B cell (primary cell): ENCODE data around the gene SLC7A9. TPM values are rescaled to one million over a fixed set of nuclear protein-coding genes. Genes with fewer than 3 reads are reported as not detected.

ENCODE experiments used
- ATAC-seq: fragments of 200-7000 bp; cut with Tn5 transposase; one replicate; pipeline ENCODE4 v1.10.0; 2021; ENCODE audit warnings: low read depth, mild to moderate bottlenecking, moderate number of reproducible peaks, moderate library complexity
- CTCF ChIA-PET: fragments of 350-600 bp; sonication (Branson Sonifier 250); formaldehyde crosslinking; loops from one replicate; lab custom pipeline; 2021; ENCODE audit warnings: antibody characterized with exemption, inconsistent platforms; lab: Charles Lee
- POLR2A ChIA-PET: fragments of 350-600 bp; sonication (Branson Sonifier 250); formaldehyde crosslinking; loops from one replicate; lab custom pipeline; 2021; ENCODE audit warnings: antibody characterized with exemption; lab: Charles Lee
- DNase-seq: peaks from one replicate; pipeline ENCODE4 v3.0.0; 2013
- H2AFZ ChIP-seq: 2 replicates; pipeline ENCODE4 v1.6.1; 2012; ENCODE audit warnings: mild to moderate bottlenecking, low read depth, low read length; ENCODE audit not compliant: insufficient read depth, poor library complexity, severe bottlenecking
- H3K27ac ChIP-seq, 2 donors: 1 replicate in 1 of 2; 2 replicates in 1 of 2; pipeline ENCODE4 v1.5.1; 2012 to 2013; ENCODE audit warnings: low read length in 2 of 2, mild to moderate bottlenecking in 2 of 2, moderate library complexity in 1 of 2
- H3K27me3 ChIP-seq, 4 experiments: fragments of 200-600 bp in 1 of 4; sonication (generic) in 1 of 4; replicated peaks in 1 of 4; 1 replicate in 2 of 4; 2 replicates in 2 of 4; pipeline versions ENCODE4 v1.6.1 to v1.7.0; 2013 to 2016; ENCODE audit warnings: low read length in 3 of 4, mild to moderate bottlenecking in 2 of 4, mixed read lengths in 1 of 4, moderate library complexity in 1 of 4; ENCODE audit not compliant: insufficient read depth in 4 of 4, control insufficient read depth in 3 of 4; ENCODE audit errors: control extremely low read depth in 1 of 4
- H3K36me3 ChIP-seq, 2 experiments: replicated peaks in 1 of 2; 1 replicate in 1 of 2; 2 replicates in 1 of 2; pipeline versions ENCODE4 v1.6.1 to v1.7.1; 2013; ENCODE audit warnings: low read length in 1 of 2; ENCODE audit not compliant: insufficient read depth in 2 of 2, control insufficient read depth in 1 of 2; ENCODE audit errors: control extremely low read depth in 1 of 2, extremely low read depth in 1 of 2
- H3K4me1 ChIP-seq, 2 donors: fragments of 200-600 bp in 1 of 2; sonication (generic) in 1 of 2; 1 replicate in 1 of 2; 2 replicates in 1 of 2; pipeline versions ENCODE4 v1.5.1 to v1.6.1; 2013 to 2017; ENCODE audit warnings: low read length in 2 of 2; ENCODE audit not compliant: control insufficient read depth in 2 of 2, insufficient read depth in 2 of 2
- H3K4me2 ChIP-seq: replicated peaks from 2 replicates; pipeline ENCODE3; 2012; ENCODE audit warnings: mild to moderate bottlenecking, low read depth, low read length; ENCODE audit not compliant: poor library complexity, severe bottlenecking
- H3K4me3 ChIP-seq, 5 experiments: fragments of 200-600 bp in 1 of 5; sonication (generic) in 1 of 5; 1 replicate in 3 of 5; 2 replicates in 2 of 5; pipeline versions ENCODE4 v1.5.1 to v1.7.0; 2011 to 2016; ENCODE audit warnings: low read length in 4 of 5, mild to moderate bottlenecking in 4 of 5, low read depth in 2 of 5, control low read depth in 1 of 5, moderate library complexity in 1 of 5; ENCODE audit not compliant: insufficient read depth in 1 of 5; ENCODE audit errors: control extremely low read depth in 1 of 5, extremely low read depth in 1 of 5
- H3K79me2 ChIP-seq: fragments of 200-600 bp; sonication (generic); one replicate; pipeline ENCODE4 v1.6.0; 2016; ENCODE audit warnings: low read length; ENCODE audit not compliant: control insufficient read depth, insufficient read depth
- H3K9ac ChIP-seq: fragments of 200-600 bp; sonication (generic); 2 replicates; pipeline ENCODE4 v1.6.1; 2017; ENCODE audit warnings: mild to moderate bottlenecking, low read length, moderate library complexity
- H3K9me3 ChIP-seq, 3 donors: one replicate each; pipeline versions ENCODE4 v1.6.1 to v1.7.1; 2013; ENCODE audit warnings: low read length in 2 of 3; ENCODE audit not compliant: control insufficient read depth in 2 of 3, insufficient read depth in 1 of 3; ENCODE audit errors: control extremely low read depth in 1 of 3
- H4K20me1 ChIP-seq: 2 replicates; pipeline ENCODE4 v1.6.0; 2012; ENCODE audit warnings: mild to moderate bottlenecking, low read length; ENCODE audit not compliant: insufficient read depth, control insufficient read depth, poor library complexity, severe bottlenecking
- H3K27ac Mint-ChIP-seq: one replicate; pipeline ENCODE4 v1.8.0; 2021; ENCODE audit warnings: mixed read lengths
- H3K27me3 Mint-ChIP-seq: one replicate; pipeline ENCODE4 v1.8.0; 2021; ENCODE audit warnings: mixed read lengths
- H3K4me1 Mint-ChIP-seq: one replicate; pipeline ENCODE4 v1.8.0; 2021; ENCODE audit warnings: mixed read lengths
- H3K4me3 Mint-ChIP-seq: one replicate; pipeline ENCODE4 v1.8.0; 2021; ENCODE audit warnings: mixed read lengths
- H3K9me3 Mint-ChIP-seq: one replicate; pipeline ENCODE4 v1.8.0; 2022; ENCODE audit warnings: mixed read lengths; ENCODE audit not compliant: insufficient read depth
- EZH2 ChIP-seq: IDR thresholded peaks from 2 replicates; pipeline ENCODE4 v1.6.1; 2012; ENCODE audit warnings: borderline replicate concordance, low read depth, mild to moderate bottlenecking, moderate library complexity, low read length; ENCODE audit not compliant: insufficient read depth, poor library complexity, severe bottlenecking
- WGBS: methylation state at CpG from one replicate; pipeline ENCODE4 v1.1.5; 2013; ENCODE audit warnings: missing lambda C conversion rate; ENCODE audit not compliant: insufficient coverage; 5-methylcytosine and 5-hydroxymethylcytosine counted together
- intact Hi-C: fragments of 100-400 bp; cut with micrococcal nuclease; formaldehyde crosslinking; loops from one replicate; pipeline ENCODE4 v1.10.0; 2022
- polyA plus RNA-seq: library from polyadenylated mRNA; depleted of rRNA; stranded (reverse); fragments of >200 nt; gene quantifications from 2 replicates; pipeline ENCODE4 v1.2.3, GENCODE V29; 2012
- total RNA-seq, 2 donors: library from RNA; stranded (reverse); fragments of 120-200 nt in 1 of 2; gene quantifications; 1 replicate in 1 of 2; 2 replicates in 1 of 2; pipeline versions ENCODE4 v1.2.3 to v1.2.4, GENCODE V29; 2013 to 2022
- TF ChIP-seq, protein P1 (sequence below): fragments of 200-600 bp; IDR thresholded peaks from one replicate; pipeline ENCODE4 v1.8.0; 2022; ENCODE audit warnings: antibody characterized with exemption, mild to moderate bottlenecking

SLC7A9 gene
- total and polyA plus RNA-seq, 2 donors (not counting 1 experiment from before 2014, with no cell fraction given) = 0.19 to 0.62 TPM

DNA sequence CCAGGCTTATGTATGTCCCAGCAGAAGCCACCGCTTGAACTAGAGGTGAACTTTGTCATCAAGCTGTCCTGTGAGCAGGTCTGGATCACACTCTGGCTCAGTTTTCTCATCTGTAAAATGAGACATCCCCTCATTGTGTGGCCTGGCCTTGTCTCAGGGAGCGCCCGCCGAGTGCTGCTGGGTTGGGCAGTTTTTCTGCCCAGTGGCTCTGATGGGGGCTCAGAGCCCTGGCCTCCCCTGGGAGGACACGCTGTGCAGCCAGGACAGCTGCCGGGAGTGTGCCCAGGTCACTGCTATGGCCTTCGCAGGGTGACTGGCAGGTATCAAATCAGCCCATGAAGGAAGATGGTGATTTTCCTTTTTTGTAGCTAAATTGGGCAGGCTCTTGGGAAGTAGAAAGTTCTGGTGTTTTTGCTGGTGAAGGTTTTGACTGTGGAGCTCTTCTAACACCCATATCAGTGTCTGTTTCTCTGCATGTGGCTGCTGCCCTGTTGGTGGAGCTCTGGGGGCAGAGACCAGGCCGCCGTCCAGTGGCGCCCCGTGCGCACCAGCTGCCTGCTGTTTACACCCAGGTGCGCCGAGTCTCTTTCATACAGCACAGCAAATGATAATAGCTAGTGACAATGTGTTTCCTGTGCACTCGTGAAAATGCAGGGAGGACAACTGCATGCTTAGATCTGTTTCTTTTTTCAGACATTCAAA is 40.8 kb downstream of the SLC7A9 start:
- Mint-ChIP-seq H3K27ac (no peak overlapping the region), H3K4me3 (no peak overlapping the region), H3K27me3 (peaks cover 12% of the 10 kb centered on the region), H3K4me1 (no peaks in the 10 kb centered on the region), H3K9me3 (no peaks in the 10 kb centered on the region)
- H3K4me1 ChIP-seq = no peaks in the 10 kb centered on the region
- POLR2A ChIA-PET = no interaction called here
- no peak overlapping the region for H3K9ac ChIP-seq
- H3K27me3 ChIP-seq = peaks cover 0 to 2% (median 0%) of the 10 kb centered on the region in 4 experiments
- WGBS = 100% methylated on average over 12 of the region's 15 CpGs
- CTCF ChIA-PET = interaction anchor here (0.6 kb wide), 1 partner anchor 96 kb away, joined by 3 read pairs; no protein-coding TSS in a partner anchor
- no peaks in the 10 kb centered on the region for H3K79me2 ChIP-seq
- TF ChIP-seq EZH2 = no peak
- TF ChIP-seq, protein P1, sequence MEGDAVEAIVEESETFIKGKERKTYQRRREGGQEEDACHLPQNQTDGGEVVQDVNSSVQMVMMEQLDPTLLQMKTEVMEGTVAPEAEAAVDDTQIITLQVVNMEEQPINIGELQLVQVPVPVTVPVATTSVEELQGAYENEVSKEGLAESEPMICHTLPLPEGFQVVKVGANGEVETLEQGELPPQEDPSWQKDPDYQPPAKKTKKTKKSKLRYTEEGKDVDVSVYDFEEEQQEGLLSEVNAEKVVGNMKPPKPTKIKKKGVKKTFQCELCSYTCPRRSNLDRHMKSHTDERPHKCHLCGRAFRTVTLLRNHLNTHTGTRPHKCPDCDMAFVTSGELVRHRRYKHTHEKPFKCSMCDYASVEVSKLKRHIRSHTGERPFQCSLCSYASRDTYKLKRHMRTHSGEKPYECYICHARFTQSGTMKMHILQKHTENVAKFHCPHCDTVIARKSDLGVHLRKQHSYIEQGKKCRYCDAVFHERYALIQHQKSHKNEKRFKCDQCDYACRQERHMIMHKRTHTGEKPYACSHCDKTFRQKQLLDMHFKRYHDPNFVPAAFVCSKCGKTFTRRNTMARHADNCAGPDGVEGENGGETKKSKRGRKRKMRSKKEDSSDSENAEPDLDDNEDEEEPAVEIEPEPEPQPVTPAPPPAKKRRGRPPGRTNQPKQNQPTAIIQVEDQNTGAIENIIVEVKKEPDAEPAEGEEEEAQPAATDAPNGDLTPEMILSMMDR = no peak
- no peaks in the 10 kb centered on the region for H4K20me1 ChIP-seq
- H3K27ac ChIP-seq = no peak overlapping the region
- ATAC-seq (no peak), DNase-seq (no peak)
- intact Hi-C loops = no loop called here
- no peak overlapping the region for H2AFZ ChIP-seq
- no peaks in the 10 kb centered on the region for H3K36me3 ChIP-seq
- H3K9me3 ChIP-seq = peaks cover 0 to 4% (median 0%) of the 10 kb centered on the region in 3 donors
- no peak overlapping the region for H3K4me3 ChIP-seq
- H3K4me2 ChIP-seq = no peak overlapping the region

DNA sequence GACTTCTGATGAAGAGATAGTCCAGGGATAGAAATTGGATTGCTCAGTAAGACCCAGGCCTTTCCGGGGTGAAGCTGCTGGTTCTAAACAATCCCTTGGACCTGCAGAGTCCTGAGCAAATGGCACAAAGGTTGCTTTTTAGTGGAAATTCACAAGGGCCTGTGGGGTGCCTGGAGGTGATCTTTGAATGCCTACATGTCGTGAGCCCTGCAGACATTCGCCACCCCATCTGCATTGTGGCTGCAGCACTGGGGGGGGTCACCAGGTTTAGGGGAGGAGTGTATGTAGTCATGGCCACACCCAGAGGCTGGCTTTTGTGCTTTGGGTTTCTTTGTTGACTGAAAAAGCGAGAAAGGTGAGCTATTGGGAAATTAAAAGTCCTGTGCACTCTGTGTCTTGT is 41.4 kb downstream of the SLC7A9 start:
- CTCF ChIA-PET = no interaction called here
- WGBS = 92% methylated on average over 4 of the region's 4 CpGs

More for the DNA sequence above, 41.4 kb downstream of the SLC7A9 start:
- ATAC-seq (no peak), DNase-seq (no peak)
- Histone ChIP-seq H3K36me3 (no peaks in the 10 kb centered on the region), H4K20me1 (no peaks in the 10 kb centered on the region), H3K27ac (no peak overlapping the region), H3K79me2 (no peaks in the 10 kb centered on the region), H3K9ac (no peak overlapping the region), H2AFZ (no peak overlapping the region), H3K4me3 (no peak overlapping the region), H3K4me2 (no peak overlapping the region), H3K27me3 (peaks cover 0 to 3% (median 0%) of the 10 kb centered on the region in 4 experiments), H3K9me3 (peaks cover 0 to 4% (median 0%) of the 10 kb centered on the region in 3 donors), H3K4me1 (no peaks in the 10 kb centered on the region)
- POLR2A ChIA-PET = no interaction called here
- no peaks in the 10 kb centered on the region for H3K4me1 Mint-ChIP-seq
- H3K9me3 Mint-ChIP-seq = no peaks in the 10 kb centered on the region
- H3K27me3 Mint-ChIP-seq = peaks cover 18% of the 10 kb centered on the region
- intact Hi-C loops = no loop called here
- TF ChIP-seq, protein P1 = no peak
- no peak for TF ChIP-seq EZH2
- H3K4me3 Mint-ChIP-seq = no peak overlapping the region
- H3K27ac Mint-ChIP-seq = no peak overlapping the region
